ENCODE measurements around the gene TTLL5. TPM values are rescaled to one million over a fixed set of nuclear protein-coding genes. Genes with fewer than 3 reads are reported as not detected.

The TTLL5 gene
- total and polyA plus RNA-seq, 2 of the 4 experiments (the other 2 are of a cell fraction) = 11.9 to 16.7 TPM

DNA sequence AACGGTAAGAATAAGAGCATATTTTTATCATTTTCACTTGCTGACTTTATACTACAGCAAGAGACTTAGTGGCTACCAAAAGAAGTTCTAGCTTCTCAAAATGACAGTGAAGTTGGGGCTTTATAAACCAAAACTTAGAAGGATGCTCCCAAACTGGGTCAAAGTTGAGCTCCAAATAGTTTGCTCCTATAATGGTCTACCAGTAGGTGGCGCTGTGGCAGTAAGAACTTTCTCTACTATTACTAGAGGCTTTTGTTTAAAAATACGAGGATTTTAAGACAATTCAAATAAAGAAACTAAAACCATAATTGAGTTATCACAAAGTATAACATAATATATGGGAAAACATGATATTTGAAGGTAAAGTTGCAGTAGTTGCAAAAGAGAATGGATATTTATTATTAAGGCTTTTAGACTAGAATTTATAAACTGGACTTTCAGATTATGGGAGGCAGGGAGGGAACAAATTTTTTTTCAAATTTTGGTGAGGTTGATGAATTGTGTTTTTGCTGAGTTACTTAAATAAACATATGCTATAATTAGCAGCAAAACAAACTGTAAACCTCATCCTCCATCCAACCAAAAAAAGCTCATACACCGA, 245.7 kb downstream of the TTLL5 start:
- in situ Hi-C loops (cut with MboI; ENCODE audit: low sequenced_read_pairs) = no loop called here
- BruUV-seq (replicated peaks) = no TSS peak
- Histone ChIP-seq H4K20me1 (ENCODE audit: insufficient read depth, low read length) (no peaks in the 10 kb centered on the region), H3K9me3 (ENCODE audit: control insufficient read depth, insufficient read depth, low read length) (no peaks in the 10 kb centered on the region), H3K4ac (ENCODE audit: low read depth, low read length) (no peak overlapping the region), H3K4me1 (ENCODE audit: control insufficient read depth, insufficient read depth, low read length) (peaks cover 2% of the 10 kb centered on the region; the same call in 1 of the 2 replicates), H3K27me3 (ENCODE audit: control insufficient read depth, insufficient read depth, low read length) (no peaks in the 10 kb centered on the region), H3K36me3 (ENCODE audit: control insufficient read depth, insufficient read depth, low read length) (peaks cover 2% of the 10 kb centered on the region; the same call in 1 of the 2 replicates), H3K56ac (ENCODE audit: extremely low read depth, insufficient read depth, low read length) (no peak overlapping the region), H4K91ac (ENCODE audit: insufficient read depth, low read depth, low read length) (no peak overlapping the region), H2BK120ac (ENCODE audit: low read depth, low read length) (no peak overlapping the region), H2BK20ac (ENCODE audit: low read depth, low read length) (no peak overlapping the region), H2BK15ac (ENCODE audit: low read depth, low read length) (no peak overlapping the region), H3K14ac (replicated peaks; ENCODE audit: low read depth, low read length) (no peak overlapping the region), H3K4me2 (ENCODE audit: low read depth, low read length) (no peak overlapping the region), H3K4me3 (ENCODE audit: insufficient read depth, low read depth, low read length) (no peak overlapping the region), H3K27ac (ENCODE audit: insufficient read depth, low read length) (no peak overlapping the region), H3K79me1 (ENCODE audit: low read depth in 1 of 2, low read length in 2 of 2) (no peaks in the 10 kb centered on the region), H3K23ac (ENCODE audit: low read depth, low read length) (no peak overlapping the region), H2AK5ac (ENCODE audit: low read depth, low read length) (no peak overlapping the region), H4K5ac (ENCODE audit: low read depth, low read length) (no peak overlapping the region), H2AK9ac (replicated peaks; ENCODE audit: low read depth, low read length, poor library complexity) (no peak overlapping the region), H2AFZ (replicated peaks; ENCODE audit: low read length, poor library complexity) (no peak overlapping the region), H3K9ac (ENCODE audit: low read depth, low read length) (no peak overlapping the region), H2BK5ac (ENCODE audit: low read depth, low read length, poor library complexity, severe bottlenecking) (no peak overlapping the region), H4K8ac (ENCODE audit: low read depth in 2 of 2, low read length in 2 of 2) (no peak overlapping the region), H3K9me1 (ENCODE audit: insufficient read depth, low read length) (no peaks in the 10 kb centered on the region), H3K18ac (ENCODE audit: low read depth, low read length) (no peak overlapping the region)
- DNase-seq (peak; percentile 70), ATAC-seq (ENCODE audit: low read depth) (peak; percentile 63; the same call in 1 of the 2 replicates)
- no CpG with 5 or more reads among the region's 4 CpGs for WGBS, 2 experiments (ENCODE audit: extremely low coverage in 2 of 2, insufficient read length in 1 of 2)
- POLR2A ChIA-PET (ENCODE audit: unreplicated experiment) = no interaction called here
- dilution Hi-C loops (cut with HindIII; ENCODE audit: low sequenced_read_pairs, unreplicated experiment) = no loop called here
- TF ChIP-seq RAD21 (IDR thresholded peaks at IDR 0.05; ENCODE audit: low read length) (peak; percentile 60), BHLHE40 (IDR thresholded peaks at IDR 0.05; ENCODE audit: low read depth, low read length) (no peak), CEBPB (IDR thresholded peaks at IDR 0.05; ENCODE audit: low read depth, low read length) (no peak), SMC3 (IDR thresholded peaks at IDR 0.05; ENCODE audit: low read depth, low read length) (peak; percentile 61), FOS (IDR thresholded peaks at IDR 0.05; ENCODE audit: low read depth, low read length) (no peak), NFE2L2 (IDR thresholded peaks at IDR 0.05; ENCODE audit: low read depth, low read length) (no peak), POLR2A (IDR thresholded peaks at IDR 0.05; ENCODE audit: low read depth, low read length) (no peak)
- TF ChIP-seq, protein P1, sequence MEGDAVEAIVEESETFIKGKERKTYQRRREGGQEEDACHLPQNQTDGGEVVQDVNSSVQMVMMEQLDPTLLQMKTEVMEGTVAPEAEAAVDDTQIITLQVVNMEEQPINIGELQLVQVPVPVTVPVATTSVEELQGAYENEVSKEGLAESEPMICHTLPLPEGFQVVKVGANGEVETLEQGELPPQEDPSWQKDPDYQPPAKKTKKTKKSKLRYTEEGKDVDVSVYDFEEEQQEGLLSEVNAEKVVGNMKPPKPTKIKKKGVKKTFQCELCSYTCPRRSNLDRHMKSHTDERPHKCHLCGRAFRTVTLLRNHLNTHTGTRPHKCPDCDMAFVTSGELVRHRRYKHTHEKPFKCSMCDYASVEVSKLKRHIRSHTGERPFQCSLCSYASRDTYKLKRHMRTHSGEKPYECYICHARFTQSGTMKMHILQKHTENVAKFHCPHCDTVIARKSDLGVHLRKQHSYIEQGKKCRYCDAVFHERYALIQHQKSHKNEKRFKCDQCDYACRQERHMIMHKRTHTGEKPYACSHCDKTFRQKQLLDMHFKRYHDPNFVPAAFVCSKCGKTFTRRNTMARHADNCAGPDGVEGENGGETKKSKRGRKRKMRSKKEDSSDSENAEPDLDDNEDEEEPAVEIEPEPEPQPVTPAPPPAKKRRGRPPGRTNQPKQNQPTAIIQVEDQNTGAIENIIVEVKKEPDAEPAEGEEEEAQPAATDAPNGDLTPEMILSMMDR (conservative IDR thresholded peaks at IDR 0.05; ENCODE audit: low read depth, low read length) = peak; percentile 80
- CTCF ChIA-PET = interaction anchor here (0.5 to 1.9 kb wide), 21 partner anchors 9 to 1408 kb away, joined by 3 to 11 read pairs (median 4); partner anchors contain the start of gene IFT43
- intact Hi-C loops (cut with micrococcal nuclease) = loop anchor here (1.0 to 10.0 kb wide), 4 partner anchors 71 to 478 kb away; no protein-coding TSS in a partner anchor
